GM19099 (cell line): ENCODE measurements around the gene TMC2.

Source experiments
- POLR2A ChIP-seq: IDR thresholded peaks from 3 replicates; pipeline ENCODE4 v1.6.1; 2011; ENCODE audit warnings: low read depth; ENCODE audit not compliant: insufficient read length; ENCODE audit errors: extremely low read depth

Gene TMC2

GRCh38 chr20:2557873-2558580 is 21.7 kb downstream of the TMC2 start:
- no peak for TF ChIP-seq POLR2A

GRCh38 chr20:2558581-2559278 is 22.4 kb downstream of the TMC2 start:
- no peak for TF ChIP-seq POLR2A

GRCh38 chr20:2559279-2559626 is 22.9 kb downstream of the TMC2 start:
- TF ChIP-seq POLR2A: no peak

GRCh38 chr20:2559651-2560050 is 23.3 kb downstream of the TMC2 start:
- TF ChIP-seq POLR2A: no peak

GRCh38 chr20:2563116-2563515 is 26.7 kb downstream of the TMC2 start:
- no peak for TF ChIP-seq POLR2A

GRCh38 chr20:2564406-2564805 is 28.0 kb downstream of the TMC2 start:
- TF ChIP-seq POLR2A: no peak

- TF ChIP-seq POLR2A: no peak
Measured at GRCh38 chr20:2575682-2576081, 39.3 kb downstream of the TMC2 start.

- no peak for TF ChIP-seq POLR2A
Measured at GRCh38 chr20:2576317-2576727, 39.9 kb downstream of the TMC2 start.

GRCh38 chr20:2578475-2579192 is 42.3 kb downstream of the TMC2 start:
- TF ChIP-seq POLR2A: no peak

GRCh38 chr20:2585811-2586210 is 49.4 kb downstream of the TMC2 start:
- no peak for TF ChIP-seq POLR2A

- TF ChIP-seq POLR2A: no peak
Measured at GRCh38 chr20:2593756-2594155, 57.4 kb downstream of the TMC2 start.

- TF ChIP-seq POLR2A: no peak
Measured at GRCh38 chr20:2595076-2595475, 58.7 kb downstream of the TMC2 start.

- TF ChIP-seq POLR2A: no peak
Measured at GRCh38 chr20:2596673-2597279, 60.4 kb downstream of the TMC2 start.

GRCh38 chr20:2599288-2600006 is 63.1 kb downstream of the TMC2 start:
- no peak for TF ChIP-seq POLR2A
